WTC11 (cell line): ENCODE measurements around the gene IGF2BP1. TPM values are rescaled to one million over a fixed set of nuclear protein-coding genes. Genes with fewer than 3 reads are reported as not detected.

Experiments
- ATAC-seq: fragments of 200-7000 bp; cut with Tn5 transposase; 2 replicates; pipeline ENCODE4 v1.10.0; 2021; ENCODE audit warnings: mild to moderate bottlenecking, moderate library complexity
- CTCF ChIA-PET: fragments of 300-600 bp; sonication (Branson Sonifier 250); formaldehyde crosslinking; loops from one replicate; lab custom pipeline; 2021; ENCODE audit warnings: antibody characterized with exemption; lab: Charles Lee
- POLR2A ChIA-PET: fragments of 350-600 bp; sonication (Branson Sonifier 250); formaldehyde crosslinking; loops from one replicate; lab custom pipeline; 2021; ENCODE audit warnings: antibody characterized with exemption; lab: Charles Lee
- DNase-seq: peaks from one replicate; pipeline ENCODE4 v3.0.0; 2021; ENCODE audit warnings: low spot score
- H3K27ac Mint-ChIP-seq: 2 replicates; pipeline ENCODE4 v1.8.0; 2021; ENCODE audit warnings: mixed read lengths
- H3K27me3 Mint-ChIP-seq: 2 replicates; pipeline ENCODE4 v1.8.0; 2021; ENCODE audit warnings: low read depth, mild to moderate bottlenecking, moderate library complexity, mixed read lengths
- H3K36me3 Mint-ChIP-seq: 2 replicates; pipeline ENCODE4 v1.8.0; 2021; ENCODE audit warnings: mixed read lengths
- H3K4me1 Mint-ChIP-seq: 2 replicates; pipeline ENCODE4 v1.8.0; 2022; ENCODE audit warnings: mixed read lengths
- H3K4me3 Mint-ChIP-seq: 2 replicates; pipeline ENCODE4 v1.8.0; 2021; ENCODE audit warnings: mild to moderate bottlenecking, moderate library complexity, mixed read lengths
- H3K9me3 Mint-ChIP-seq: 2 replicates; pipeline ENCODE4 v1.8.0; 2021; ENCODE audit warnings: mixed read lengths
- AR ChIP-seq: fragments of 250-450 bp; sonication (Bioruptor Pico); IDR thresholded peaks from 2 replicates; pipeline ENCODE4 v1.9.0; 2021; ENCODE audit warnings: mild to moderate bottlenecking
- ESRRA ChIP-seq: sonication (generic); formaldehyde crosslinking; IDR thresholded peaks from 2 replicates; pipeline ENCODE4 v1.8.1; 2022; ENCODE audit warnings: mild to moderate bottlenecking, missing genetic modification reagents, borderline replicate concordance
- FOXP4 ChIP-seq: sonication (generic); formaldehyde crosslinking; IDR thresholded peaks from 2 replicates; pipeline ENCODE4 v1.8.0; 2022; ENCODE audit warnings: mild to moderate bottlenecking, missing genetic modification reagents
- GABPB1 ChIP-seq: sonication (generic); formaldehyde crosslinking; IDR thresholded peaks from 2 replicates; pipeline ENCODE4 v1.8.1; 2023; ENCODE audit warnings: mild to moderate bottlenecking, missing genetic modification reagents
- HMGA2 ChIP-seq: fragments of 250-450 bp; sonication (Bioruptor Pico); IDR thresholded peaks from 2 replicates; pipeline ENCODE4 v1.4.0; 2021; ENCODE audit warnings: mild to moderate bottlenecking, moderate library complexity
- KAT7 ChIP-seq: sonication (generic); formaldehyde crosslinking; IDR thresholded peaks from 2 replicates; pipeline ENCODE4 v1.8.1; 2023; ENCODE audit warnings: missing genetic modification reagents, mild to moderate bottlenecking, borderline replicate concordance
- NR3C1 ChIP-seq: sonication (generic); formaldehyde crosslinking; conservative IDR thresholded peaks from 2 replicates; pipeline ENCODE4 v1.8.1; 2023; ENCODE audit warnings: low read depth, mild to moderate bottlenecking, missing genetic modification reagents
- PREB ChIP-seq: sonication (generic); formaldehyde crosslinking; IDR thresholded peaks from 2 replicates; pipeline ENCODE4 v1.8.1; 2022; ENCODE audit warnings: mild to moderate bottlenecking, missing genetic modification reagents, moderate library complexity, borderline replicate concordance
- PRRX2 ChIP-seq: fragments of 250-450 bp; sonication (Bioruptor Pico); IDR thresholded peaks from 2 replicates; pipeline ENCODE4 v1.8.0; 2021; ENCODE audit warnings: mild to moderate bottlenecking
- TP53 ChIP-seq: sonication (generic); formaldehyde crosslinking; IDR thresholded peaks from 2 replicates; pipeline ENCODE4 v1.8.1; 2023; ENCODE audit warnings: mild to moderate bottlenecking, missing genetic modification reagents
- ZNF416 ChIP-seq: fragments of 250-450 bp; sonication (Bioruptor Pico); IDR thresholded peaks from 2 replicates; pipeline ENCODE4 v1.9.0; 2021; ENCODE audit warnings: mild to moderate bottlenecking, inconsistent platforms
- ZNF425 ChIP-seq: fragments of 250-450 bp; sonication (Bioruptor Pico); conservative IDR thresholded peaks from 2 replicates; pipeline ENCODE4 v1.9.0; 2021; ENCODE audit warnings: mild to moderate bottlenecking
- ZNF512 ChIP-seq: sonication (generic); formaldehyde crosslinking; IDR thresholded peaks from 2 replicates; pipeline ENCODE4 v1.8.1; 2022; ENCODE audit warnings: missing genetic modification reagents, borderline replicate concordance
- total RNA-seq: library from RNA; stranded (reverse); gene quantifications from 3 replicates; pipeline ENCODE4 v1.2.3, GENCODE V29; 2021
- TF ChIP-seq, protein P1 (sequence below): sonication (generic); formaldehyde crosslinking; IDR thresholded peaks from 2 replicates; pipeline ENCODE4 v1.8.1; 2023; ENCODE audit warnings: mild to moderate bottlenecking, moderate library complexity, missing genetic modification reagents
- TF ChIP-seq, protein P2 (sequence below): sonication (generic); formaldehyde crosslinking; conservative IDR thresholded peaks from 2 replicates; pipeline ENCODE4 v1.8.1; 2022; ENCODE audit warnings: mild to moderate bottlenecking, missing genetic modification reagents
- TF ChIP-seq, protein P3 (sequence below): sonication (generic); formaldehyde crosslinking; IDR thresholded peaks from 2 replicates; pipeline ENCODE4 v1.8.0; 2023; ENCODE audit warnings: missing genetic modification reagents, mild to moderate bottlenecking, borderline replicate concordance
- TF ChIP-seq, protein P4 (sequence below): sonication (generic); formaldehyde crosslinking; IDR thresholded peaks from 2 replicates; pipeline ENCODE4 v1.8.0; 2023; ENCODE audit warnings: missing genetic modification reagents

The IGF2BP1 gene
- total RNA-seq, 1 experiment from 2014 or later, result 392 TPM

GRCh38 chr17:48993305-48993704, 3.9 kb upstream of the IGF2BP1 start:
- no peak for DNase-seq
- Mint-ChIP-seq H3K27me3 (no peaks in the 10 kb centered on the region), H3K36me3 (no peaks in the 10 kb centered on the region; the same call in 1 of the 2 replicates), H3K4me1 (peaks cover 44% of the 10 kb centered on the region), H3K9me3 (no peaks in the 10 kb centered on the region), H3K27ac (no peak overlapping the region), H3K4me3 (no peak overlapping the region)
- ATAC-seq, result no peak
- POLR2A ChIA-PET, result interaction anchor here (1.7 to 1.8 kb wide), 2 partner anchors 21 to 31 kb away, joined by 4 to 5 read pairs; no protein-coding TSS in a partner anchor
- CTCF ChIA-PET, result interaction anchor here (0.8 to 1.1 kb wide), 2 partner anchors 42 to 109 kb away, joined by 3 to 5 read pairs; no protein-coding TSS in a partner anchor
- TF ChIP-seq, protein P1, sequence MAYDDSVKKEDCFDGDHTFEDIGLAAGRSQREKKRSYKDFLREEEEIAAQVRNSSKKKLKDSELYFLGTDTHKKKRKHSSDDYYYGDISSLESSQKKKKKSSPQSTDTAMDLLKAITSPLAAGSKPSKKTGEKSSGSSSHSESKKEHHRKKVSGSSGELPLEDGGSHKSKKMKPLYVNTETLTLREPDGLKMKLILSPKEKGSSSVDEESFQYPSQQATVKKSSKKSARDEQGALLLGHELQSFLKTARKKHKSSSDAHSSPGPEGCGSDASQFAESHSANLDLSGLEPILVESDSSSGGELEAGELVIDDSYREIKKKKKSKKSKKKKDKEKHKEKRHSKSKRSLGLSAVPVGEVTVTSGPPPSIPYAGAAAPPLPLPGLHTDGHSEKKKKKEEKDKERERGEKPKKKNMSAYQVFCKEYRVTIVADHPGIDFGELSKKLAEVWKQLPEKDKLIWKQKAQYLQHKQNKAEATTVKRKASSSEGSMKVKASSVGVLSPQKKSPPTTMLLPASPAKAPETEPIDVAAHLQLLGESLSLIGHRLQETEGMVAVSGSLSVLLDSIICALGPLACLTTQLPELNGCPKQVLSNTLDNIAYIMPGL (CRISPR knock-in tag), result no peak
- no peak for TF ChIP-seq PRRX2 (CRISPR knock-in tag)
- no peak for TF ChIP-seq ZNF425
- TF ChIP-seq FOXP4 (CRISPR knock-in tag), result no peak
- TF ChIP-seq, protein P2, sequence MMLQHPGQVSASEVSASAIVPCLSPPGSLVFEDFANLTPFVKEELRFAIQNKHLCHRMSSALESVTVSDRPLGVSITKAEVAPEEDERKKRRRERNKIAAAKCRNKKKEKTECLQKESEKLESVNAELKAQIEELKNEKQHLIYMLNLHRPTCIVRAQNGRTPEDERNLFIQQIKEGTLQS (CRISPR knock-in tag), result no peak
- TF ChIP-seq, protein P3, sequence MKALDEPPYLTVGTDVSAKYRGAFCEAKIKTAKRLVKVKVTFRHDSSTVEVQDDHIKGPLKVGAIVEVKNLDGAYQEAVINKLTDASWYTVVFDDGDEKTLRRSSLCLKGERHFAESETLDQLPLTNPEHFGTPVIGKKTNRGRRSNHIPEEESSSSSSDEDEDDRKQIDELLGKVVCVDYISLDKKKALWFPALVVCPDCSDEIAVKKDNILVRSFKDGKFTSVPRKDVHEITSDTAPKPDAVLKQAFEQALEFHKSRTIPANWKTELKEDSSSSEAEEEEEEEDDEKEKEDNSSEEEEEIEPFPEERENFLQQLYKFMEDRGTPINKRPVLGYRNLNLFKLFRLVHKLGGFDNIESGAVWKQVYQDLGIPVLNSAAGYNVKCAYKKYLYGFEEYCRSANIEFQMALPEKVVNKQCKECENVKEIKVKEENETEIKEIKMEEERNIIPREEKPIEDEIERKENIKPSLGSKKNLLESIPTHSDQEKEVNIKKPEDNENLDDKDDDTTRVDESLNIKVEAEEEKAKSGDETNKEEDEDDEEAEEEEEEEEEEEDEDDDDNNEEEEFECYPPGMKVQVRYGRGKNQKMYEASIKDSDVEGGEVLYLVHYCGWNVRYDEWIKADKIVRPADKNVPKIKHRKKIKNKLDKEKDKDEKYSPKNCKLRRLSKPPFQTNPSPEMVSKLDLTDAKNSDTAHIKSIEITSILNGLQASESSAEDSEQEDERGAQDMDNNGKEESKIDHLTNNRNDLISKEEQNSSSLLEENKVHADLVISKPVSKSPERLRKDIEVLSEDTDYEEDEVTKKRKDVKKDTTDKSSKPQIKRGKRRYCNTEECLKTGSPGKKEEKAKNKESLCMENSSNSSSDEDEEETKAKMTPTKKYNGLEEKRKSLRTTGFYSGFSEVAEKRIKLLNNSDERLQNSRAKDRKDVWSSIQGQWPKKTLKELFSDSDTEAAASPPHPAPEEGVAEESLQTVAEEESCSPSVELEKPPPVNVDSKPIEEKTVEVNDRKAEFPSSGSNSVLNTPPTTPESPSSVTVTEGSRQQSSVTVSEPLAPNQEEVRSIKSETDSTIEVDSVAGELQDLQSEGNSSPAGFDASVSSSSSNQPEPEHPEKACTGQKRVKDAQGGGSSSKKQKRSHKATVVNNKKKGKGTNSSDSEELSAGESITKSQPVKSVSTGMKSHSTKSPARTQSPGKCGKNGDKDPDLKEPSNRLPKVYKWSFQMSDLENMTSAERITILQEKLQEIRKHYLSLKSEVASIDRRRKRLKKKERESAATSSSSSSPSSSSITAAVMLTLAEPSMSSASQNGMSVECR, result no peak
- TF ChIP-seq, protein P4, sequence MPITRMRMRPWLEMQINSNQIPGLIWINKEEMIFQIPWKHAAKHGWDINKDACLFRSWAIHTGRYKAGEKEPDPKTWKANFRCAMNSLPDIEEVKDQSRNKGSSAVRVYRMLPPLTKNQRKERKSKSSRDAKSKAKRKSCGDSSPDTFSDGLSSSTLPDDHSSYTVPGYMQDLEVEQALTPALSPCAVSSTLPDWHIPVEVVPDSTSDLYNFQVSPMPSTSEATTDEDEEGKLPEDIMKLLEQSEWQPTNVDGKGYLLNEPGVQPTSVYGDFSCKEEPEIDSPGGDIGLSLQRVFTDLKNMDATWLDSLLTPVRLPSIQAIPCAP (CRISPR knock-in tag), result no peak
- TF ChIP-seq TP53, result no peak
- no peak for TF ChIP-seq KAT7 (CRISPR knock-in tag)
- TF ChIP-seq ESRRA (CRISPR knock-in tag), result no peak
- no peak for TF ChIP-seq GABPB1 (CRISPR knock-in tag)
- no peak for TF ChIP-seq ZNF512 (CRISPR knock-in tag)
- TF ChIP-seq AR (CRISPR knock-in tag), result no peak
- TF ChIP-seq PREB (CRISPR knock-in tag), result no peak
- no peak for TF ChIP-seq HMGA2 (CRISPR knock-in tag)
- TF ChIP-seq NR3C1, result no peak
- TF ChIP-seq ZNF416, result no peak
